RWPE1 (cell line): ENCODE measurements around the gene SEMA3A.

Experiments
- CTCF ChIA-PET: fragments of 350-600 bp; sonication (Branson Sonifier 250); formaldehyde crosslinking; extraction: SDS; loops from one replicate; lab custom pipeline; 2021; lab: Yijun Ruan, JAX
- POLR2A ChIA-PET: fragments of 400-600 bp; formaldehyde crosslinking; extraction: SDS; loops from one replicate; lab custom pipeline; 2020; ENCODE audit warnings: antibody characterized with exemption; ENCODE audit not compliant: low non-redundant PET; lab: Yijun Ruan, JAX
- DNase-seq: peaks from one replicate; pipeline ENCODE4 v3.0.0; 2012; ENCODE audit warnings: low spot score
- H3K27ac ChIP-seq: fragments of 450-650 bp; 2 replicates; pipeline ENCODE4 v1.5.1; 2017
- CTCF ChIP-seq: fragments of 450-650 bp; conservative IDR thresholded peaks from 2 replicates; pipeline ENCODE4 v1.5.1; 2017; ENCODE audit warnings: low read depth, mild to moderate bottlenecking

The SEMA3A gene

DNA sequence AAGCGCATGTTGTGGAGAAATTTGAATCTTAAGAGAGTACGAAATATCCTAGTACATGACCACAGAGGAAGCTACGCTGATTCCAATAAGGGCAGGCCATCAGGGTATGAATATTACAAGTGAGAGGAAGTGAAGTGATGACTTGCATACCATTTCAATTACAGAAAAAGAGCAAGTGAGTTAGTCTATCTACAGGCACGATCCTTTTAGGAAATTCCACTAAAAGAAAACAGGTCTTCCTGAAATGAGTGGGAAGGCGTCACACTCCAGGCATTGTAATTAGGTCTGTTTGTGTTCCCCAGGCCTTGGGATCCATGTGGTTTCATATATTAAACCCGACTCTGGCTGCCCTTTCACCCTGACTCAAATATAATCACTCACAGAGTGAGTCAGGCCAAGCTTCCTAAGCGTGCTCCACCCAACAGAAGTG is 152.5 kb downstream of the SEMA3A start:
- ChIA-PET POLR2A (no interaction called here), CTCF (interaction anchor here (0.5 kb wide), 1 partner anchor 77 kb away, joined by 3 read pairs; no protein-coding TSS in a partner anchor)
- TF ChIP-seq CTCF, result no peak
- no peak overlapping the region for H3K27ac ChIP-seq
- peak; percentile 19 for DNase-seq

- H3K27ac ChIP-seq, result no peak overlapping the region
- no peak for DNase-seq
- CTCF ChIA-PET, result no interaction called here
- no peak for TF ChIP-seq CTCF
- POLR2A ChIA-PET, result no interaction called here
Measured at GRCh38 chr7:84041649-84042048, 152.9 kb downstream of the SEMA3A start.

DNA sequence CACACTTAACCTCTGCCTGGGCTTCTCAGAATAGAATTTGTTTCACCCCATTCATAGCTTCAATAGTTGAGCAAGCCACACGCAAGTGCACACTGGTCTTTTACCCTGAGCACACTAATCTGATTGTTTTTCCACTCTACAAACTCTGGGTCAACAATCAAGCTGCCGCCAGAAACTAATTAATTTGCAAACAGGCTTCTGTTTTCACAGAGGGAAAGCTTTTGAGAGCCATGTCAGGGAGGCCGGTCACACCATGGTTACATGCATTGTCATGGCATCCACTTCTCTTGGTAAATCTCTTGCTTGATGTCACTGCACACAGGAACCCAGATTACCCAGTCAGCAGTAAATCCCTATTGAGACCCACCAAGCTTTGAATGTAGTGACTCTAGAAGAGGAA is 154.2 kb downstream of the SEMA3A start:
- POLR2A ChIA-PET, result no interaction called here
- no peak for TF ChIP-seq CTCF
- H3K27ac ChIP-seq, result no peak overlapping the region
- CTCF ChIA-PET, result interaction anchor here (0.7 kb wide), 1 partner anchor 1038 kb away, joined by 4 read pairs; no protein-coding TSS in a partner anchor
- DNase-seq, result no peak

DNA sequence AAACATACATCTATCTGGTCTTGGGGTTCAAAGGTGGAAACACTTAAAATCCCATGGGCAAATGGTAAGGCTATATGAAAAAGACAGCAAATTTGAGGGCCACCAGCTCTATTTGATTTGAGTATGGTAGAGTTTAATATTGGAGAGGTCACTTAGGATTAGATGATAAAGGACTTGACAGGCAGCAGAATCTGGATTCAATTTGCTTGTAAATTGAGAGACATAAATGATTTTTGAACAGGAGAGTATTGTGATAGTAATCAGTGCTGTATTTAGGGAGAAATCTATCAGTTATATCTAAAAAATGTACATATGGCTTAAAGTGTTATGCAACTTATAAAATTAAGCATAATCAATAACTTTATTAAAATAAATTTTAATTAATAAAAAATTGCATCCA is 155.2 kb downstream of the SEMA3A start:
- TF ChIP-seq CTCF, result no peak
- no peak for DNase-seq
- no peak overlapping the region for H3K27ac ChIP-seq
- ChIA-PET POLR2A (no interaction called here), CTCF (no interaction called here)

GRCh38 chr7:84027678-84028077 is 166.9 kb downstream of the SEMA3A start:
- CTCF ChIA-PET, result interaction anchor here (0.6 kb wide), 1 partner anchor 16 kb away, joined by 3 read pairs; no protein-coding TSS in a partner anchor
- DNase-seq, result no peak
- POLR2A ChIA-PET, result no interaction called here
- no peak overlapping the region for H3K27ac ChIP-seq
- TF ChIP-seq CTCF, result no peak

DNA sequence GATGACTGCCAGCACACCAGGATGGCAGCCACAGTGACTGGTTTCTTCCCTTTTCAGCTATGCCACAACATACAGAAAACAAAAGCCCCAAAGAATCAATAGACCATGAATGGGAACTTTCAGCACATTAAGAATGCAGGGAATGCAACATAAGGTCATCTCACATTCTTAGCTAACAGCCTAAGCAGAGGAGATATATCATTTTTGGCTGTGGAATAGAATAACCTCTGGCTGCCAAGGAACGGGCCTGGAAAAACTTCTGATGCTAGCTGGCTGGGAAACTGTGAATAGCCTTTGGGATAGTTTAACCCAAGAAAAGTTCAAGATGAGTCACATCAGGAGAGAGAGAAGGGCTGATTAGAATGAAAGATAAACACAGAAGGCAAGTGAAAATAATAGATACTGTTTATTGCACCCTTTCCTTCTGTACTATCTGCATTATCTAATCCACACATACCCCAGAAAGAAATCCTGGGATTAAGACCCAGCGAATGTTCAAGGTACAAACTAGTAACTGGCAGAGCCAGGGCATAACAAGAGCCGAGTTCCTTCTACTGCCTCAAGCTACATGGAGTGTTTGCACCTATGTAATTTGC is 169.2 kb downstream of the SEMA3A start:
- no peak overlapping the region for H3K27ac ChIP-seq
- ChIA-PET POLR2A (no interaction called here), CTCF (no interaction called here)
- DNase-seq, result peak; percentile 41
- no peak for TF ChIP-seq CTCF
